Measurements from ENCODE around the gene GABBR1.

DNA sequence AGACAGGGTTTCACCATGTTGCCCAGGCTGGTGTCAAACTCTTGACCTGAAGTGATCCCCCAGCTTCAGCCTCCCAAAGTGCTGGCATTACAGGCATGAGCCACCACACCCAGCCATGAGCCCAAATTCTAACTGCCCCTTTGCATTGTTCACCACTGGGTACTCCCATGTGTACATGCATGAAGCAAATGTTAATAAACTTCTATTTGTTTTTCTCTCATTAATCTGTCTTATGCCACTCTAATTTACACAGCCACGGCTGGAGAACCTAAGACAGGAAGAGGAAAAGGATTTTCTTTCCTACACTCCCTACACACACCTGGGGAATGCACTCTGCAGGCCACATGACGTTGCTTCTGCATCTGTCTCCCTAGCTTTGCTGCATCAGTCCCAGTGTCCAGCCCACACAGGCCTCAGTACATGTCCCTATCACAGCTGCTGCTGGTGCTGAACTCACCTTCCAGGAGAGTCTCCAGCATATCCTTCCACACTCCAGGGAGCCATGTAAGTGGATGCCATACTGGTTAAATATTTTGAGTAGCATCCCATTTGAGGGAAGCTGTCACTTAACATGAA lies 34.7 kb downstream of the GABBR1 start:
- TF ChIP-seq YY1 (IDR thresholded peaks at IDR 0.05; ENCODE audit: insufficient read depth, insufficient read length) (no peak), SUZ12 (IDR thresholded peaks at IDR 0.05; ENCODE audit: extremely low read depth, insufficient read depth, insufficient read length) (no peak)
